ENCODE measurements around the gene RSBN1L.

Gene RSBN1L

GRCh38 chr7:77747178-77747577, 50.9 kb downstream of the RSBN1L start:
- 82 to 93% methylated on average over 2 of the region's 2 CpGs for WGBS, 2 experiments (ENCODE audit: insufficient coverage in 2 of 2)
- H3K36me3 ChIP-seq (ENCODE audit: control insufficient read depth, insufficient read depth, low read length), result peaks cover 27% of the 10 kb centered on the region
- no peak overlapping the region for H3K27ac ChIP-seq (ENCODE audit: low read depth, low read length, severe bottlenecking)
- peaks cover under 1% of the 10 kb centered on the region for H3K4me1 ChIP-seq (ENCODE audit: control insufficient read depth, insufficient read depth, low read length, poor library complexity, severe bottlenecking)
- H3K9me3 ChIP-seq (ENCODE audit: control insufficient read depth, low read length), result no peaks in the 10 kb centered on the region
- no peak overlapping the region for H3K4me3 ChIP-seq (ENCODE audit: extremely low read depth, insufficient read depth, low read length, poor library complexity, severe bottlenecking)

- no peak overlapping the region for H3K27ac ChIP-seq (ENCODE audit: low read depth, low read length, severe bottlenecking)
- peaks cover 26% of the 10 kb centered on the region for H3K36me3 ChIP-seq (ENCODE audit: control insufficient read depth, insufficient read depth, low read length)
- no peak overlapping the region for H3K4me3 ChIP-seq (ENCODE audit: extremely low read depth, insufficient read depth, low read length, poor library complexity, severe bottlenecking)
- no peaks in the 10 kb centered on the region for H3K9me3 ChIP-seq (ENCODE audit: control insufficient read depth, low read length)
- WGBS, 2 experiments (ENCODE audit: insufficient coverage in 2 of 2), result 100% methylated on average over 1 of the region's 1 CpG
- H3K4me1 ChIP-seq (ENCODE audit: control insufficient read depth, insufficient read depth, low read length, poor library complexity, severe bottlenecking), result peaks cover 2% of the 10 kb centered on the region
Observed at GRCh38 chr7:77747718-77748117, 51.5 kb downstream of the RSBN1L start.

- peaks cover 2% of the 10 kb centered on the region for H3K4me1 ChIP-seq (ENCODE audit: control insufficient read depth, insufficient read depth, low read length, poor library complexity, severe bottlenecking)
- 100% methylated on average over 1 of the region's 2 CpGs for WGBS, 2 experiments (ENCODE audit: insufficient coverage in 2 of 2)
- H3K36me3 ChIP-seq (ENCODE audit: control insufficient read depth, insufficient read depth, low read length), result peaks cover 16% of the 10 kb centered on the region
- no peaks in the 10 kb centered on the region for H3K9me3 ChIP-seq (ENCODE audit: control insufficient read depth, low read length)
- no peak overlapping the region for H3K27ac ChIP-seq (ENCODE audit: low read depth, low read length, severe bottlenecking)
- H3K4me3 ChIP-seq (ENCODE audit: extremely low read depth, insufficient read depth, low read length, poor library complexity, severe bottlenecking), result no peak overlapping the region
Observed at GRCh38 chr7:77752016-77752415, 55.8 kb downstream of the RSBN1L start.

GRCh38 chr7:77753173-77753572, 56.9 kb downstream of the RSBN1L start:
- Histone ChIP-seq H3K4me1 (ENCODE audit: control insufficient read depth, insufficient read depth, low read length, poor library complexity, severe bottlenecking) (peaks cover 2% of the 10 kb centered on the region), H3K27ac (ENCODE audit: low read depth, low read length, severe bottlenecking) (no peak overlapping the region), H3K36me3 (ENCODE audit: control insufficient read depth, insufficient read depth, low read length) (peaks cover 16% of the 10 kb centered on the region), H3K9me3 (ENCODE audit: control insufficient read depth, low read length) (no peaks in the 10 kb centered on the region), H3K4me3 (ENCODE audit: extremely low read depth, insufficient read depth, low read length, poor library complexity, severe bottlenecking) (no peak overlapping the region)
- WGBS, 2 experiments (ENCODE audit: insufficient coverage in 2 of 2), result 83% methylated on average over 1 of the region's 1 CpG; no CpG with 5 or more reads in 1 of the 2 experiments

GRCh38 chr7:77757589-77757988, 61.3 kb downstream of the RSBN1L start:
- Histone ChIP-seq H3K4me3 (ENCODE audit: extremely low read depth, insufficient read depth, low read length, poor library complexity, severe bottlenecking) (no peak overlapping the region), H3K9me3 (ENCODE audit: control insufficient read depth, low read length) (no peaks in the 10 kb centered on the region), H3K27ac (ENCODE audit: low read depth, low read length, severe bottlenecking) (no peak overlapping the region), H3K36me3 (ENCODE audit: control insufficient read depth, insufficient read depth, low read length) (no peaks in the 10 kb centered on the region), H3K4me1 (ENCODE audit: control insufficient read depth, insufficient read depth, low read length, poor library complexity, severe bottlenecking) (no peaks in the 10 kb centered on the region)
- WGBS, 2 experiments (ENCODE audit: insufficient coverage in 2 of 2), result no CpG with 5 or more reads among the region's 1 CpG

GRCh38 chr7:77759294-77759889, 63.1 kb downstream of the RSBN1L start:
- Histone ChIP-seq H3K4me1 (ENCODE audit: control insufficient read depth, insufficient read depth, low read length, poor library complexity, severe bottlenecking) (no peaks in the 10 kb centered on the region), H3K36me3 (ENCODE audit: control insufficient read depth, insufficient read depth, low read length) (no peaks in the 10 kb centered on the region), H3K9me3 (ENCODE audit: control insufficient read depth, low read length) (no peaks in the 10 kb centered on the region), H3K27ac (ENCODE audit: low read depth, low read length, severe bottlenecking) (no peak overlapping the region), H3K4me3 (ENCODE audit: extremely low read depth, insufficient read depth, low read length, poor library complexity, severe bottlenecking) (no peak overlapping the region)
- WGBS, 2 experiments (ENCODE audit: insufficient coverage in 2 of 2), result no CpG with 5 or more reads among the region's 3 CpGs

- Histone ChIP-seq H3K27ac (ENCODE audit: low read depth, low read length, severe bottlenecking) (no peak overlapping the region), H3K36me3 (ENCODE audit: control insufficient read depth, insufficient read depth, low read length) (peaks cover 5% of the 10 kb centered on the region), H3K4me3 (ENCODE audit: extremely low read depth, insufficient read depth, low read length, poor library complexity, severe bottlenecking) (no peak overlapping the region), H3K4me1 (ENCODE audit: control insufficient read depth, insufficient read depth, low read length, poor library complexity, severe bottlenecking) (peaks cover 4% of the 10 kb centered on the region), H3K9me3 (ENCODE audit: control insufficient read depth, low read length) (no peaks in the 10 kb centered on the region)
- WGBS, 2 experiments (ENCODE audit: insufficient coverage in 2 of 2), result 88 to 100% methylated on average over 3 of the region's 10 CpGs
Observed at GRCh38 chr7:77760809-77761453, 64.7 kb downstream of the RSBN1L start.

GRCh38 chr7:77765481-77765880, 69.2 kb downstream of the RSBN1L start:
- WGBS, 2 experiments (ENCODE audit: insufficient coverage in 2 of 2), result 94 to 100% methylated on average over 2 of the region's 3 CpGs
- peak overlapping the region; percentile 36 for H3K27ac ChIP-seq (ENCODE audit: low read depth, low read length, severe bottlenecking)
- peaks cover 5% of the 10 kb centered on the region for H3K4me1 ChIP-seq (ENCODE audit: control insufficient read depth, insufficient read depth, low read length, poor library complexity, severe bottlenecking)
- no peaks in the 10 kb centered on the region for H3K9me3 ChIP-seq (ENCODE audit: control insufficient read depth, low read length)
- no peak overlapping the region for H3K4me3 ChIP-seq (ENCODE audit: extremely low read depth, insufficient read depth, low read length, poor library complexity, severe bottlenecking)
- peaks cover 17% of the 10 kb centered on the region for H3K36me3 ChIP-seq (ENCODE audit: control insufficient read depth, insufficient read depth, low read length)

- Histone ChIP-seq H3K4me3 (ENCODE audit: extremely low read depth, insufficient read depth, low read length, poor library complexity, severe bottlenecking) (no peak overlapping the region), H3K9me3 (ENCODE audit: control insufficient read depth, low read length) (no peaks in the 10 kb centered on the region), H3K27ac (ENCODE audit: low read depth, low read length, severe bottlenecking) (peak overlapping the region; percentile 36), H3K36me3 (ENCODE audit: control insufficient read depth, insufficient read depth, low read length) (peaks cover 20% of the 10 kb centered on the region), H3K4me1 (ENCODE audit: control insufficient read depth, insufficient read depth, low read length, poor library complexity, severe bottlenecking) (peaks cover 5% of the 10 kb centered on the region)
- WGBS, 2 experiments (ENCODE audit: insufficient coverage in 2 of 2), result 94 to 100% methylated on average over 2 to 4 of the region's 4 CpGs
Observed at GRCh38 chr7:77765906-77766800, 69.9 kb downstream of the RSBN1L start.

- 81 to 96% methylated on average over 3 to 4 of the region's 6 CpGs for WGBS, 2 experiments (ENCODE audit: insufficient coverage in 2 of 2)
- Histone ChIP-seq H3K4me1 (ENCODE audit: control insufficient read depth, insufficient read depth, low read length, poor library complexity, severe bottlenecking) (peaks cover 5% of the 10 kb centered on the region), H3K27ac (ENCODE audit: low read depth, low read length, severe bottlenecking) (no peak overlapping the region), H3K4me3 (ENCODE audit: extremely low read depth, insufficient read depth, low read length, poor library complexity, severe bottlenecking) (no peak overlapping the region), H3K9me3 (ENCODE audit: control insufficient read depth, low read length) (no peaks in the 10 kb centered on the region), H3K36me3 (ENCODE audit: control insufficient read depth, insufficient read depth, low read length) (peaks cover 20% of the 10 kb centered on the region)
Observed at GRCh38 chr7:77766801-77767605, 70.7 kb downstream of the RSBN1L start.
